ENCODE measurements around the gene TUBAL3.

DNA sequence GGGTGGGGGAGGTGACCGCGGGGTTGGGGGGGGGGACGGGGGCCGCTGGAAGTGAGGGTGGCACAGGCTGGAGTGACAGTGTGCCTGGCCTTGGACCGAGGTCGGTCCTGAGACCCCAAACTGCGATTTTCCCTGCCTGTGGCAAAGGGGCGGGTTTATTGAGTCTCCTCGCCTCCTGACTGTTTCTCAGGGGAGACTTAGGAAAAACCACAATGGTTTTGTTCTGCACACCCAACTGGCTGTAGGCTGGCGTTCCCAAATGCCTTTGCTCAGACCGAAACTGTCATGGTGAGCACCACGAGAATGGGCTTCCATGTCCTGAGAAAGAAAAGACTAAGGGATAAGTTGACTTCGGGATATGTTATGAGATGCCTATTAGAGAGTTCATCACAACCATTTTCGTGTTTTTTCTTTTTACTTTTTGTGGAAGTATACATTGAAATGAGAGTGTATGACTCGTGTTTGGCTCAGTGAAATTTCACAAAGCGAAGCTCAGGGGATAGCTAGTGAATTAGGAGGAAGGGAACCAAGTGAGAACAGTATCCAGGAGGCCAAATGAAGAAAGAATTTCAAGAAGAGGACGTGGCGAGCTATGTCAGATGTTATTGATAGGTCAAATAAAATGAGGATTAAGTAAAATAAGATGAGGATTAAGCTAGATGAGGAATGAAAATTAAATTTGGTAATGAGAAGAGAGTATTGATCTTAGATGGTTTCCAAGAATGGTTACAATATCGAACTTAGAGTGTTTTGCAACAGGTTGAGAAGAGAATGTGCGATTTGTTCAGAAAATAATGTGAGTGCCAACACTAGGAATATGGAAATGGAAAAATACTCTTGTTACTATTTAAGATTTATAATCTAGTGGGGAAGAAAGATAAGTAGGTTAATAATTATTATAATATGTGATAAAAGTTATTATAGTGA lies 8.6 kb upstream of the TUBAL3 start:
- TF ChIP-seq POLR2AphosphoS5 (IDR thresholded peaks at IDR 0.05; ENCODE audit: insufficient read depth, low read depth, low read length): no peak
- TF ChIP-seq, protein P1, sequence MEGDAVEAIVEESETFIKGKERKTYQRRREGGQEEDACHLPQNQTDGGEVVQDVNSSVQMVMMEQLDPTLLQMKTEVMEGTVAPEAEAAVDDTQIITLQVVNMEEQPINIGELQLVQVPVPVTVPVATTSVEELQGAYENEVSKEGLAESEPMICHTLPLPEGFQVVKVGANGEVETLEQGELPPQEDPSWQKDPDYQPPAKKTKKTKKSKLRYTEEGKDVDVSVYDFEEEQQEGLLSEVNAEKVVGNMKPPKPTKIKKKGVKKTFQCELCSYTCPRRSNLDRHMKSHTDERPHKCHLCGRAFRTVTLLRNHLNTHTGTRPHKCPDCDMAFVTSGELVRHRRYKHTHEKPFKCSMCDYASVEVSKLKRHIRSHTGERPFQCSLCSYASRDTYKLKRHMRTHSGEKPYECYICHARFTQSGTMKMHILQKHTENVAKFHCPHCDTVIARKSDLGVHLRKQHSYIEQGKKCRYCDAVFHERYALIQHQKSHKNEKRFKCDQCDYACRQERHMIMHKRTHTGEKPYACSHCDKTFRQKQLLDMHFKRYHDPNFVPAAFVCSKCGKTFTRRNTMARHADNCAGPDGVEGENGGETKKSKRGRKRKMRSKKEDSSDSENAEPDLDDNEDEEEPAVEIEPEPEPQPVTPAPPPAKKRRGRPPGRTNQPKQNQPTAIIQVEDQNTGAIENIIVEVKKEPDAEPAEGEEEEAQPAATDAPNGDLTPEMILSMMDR (IDR thresholded peaks at IDR 0.05; ENCODE audit: extremely low read depth in 1 of 2, insufficient read depth in 1 of 2, low read depth in 1 of 2, low read length in 2 of 2): no peak
- TF ChIP-seq FOS (IDR thresholded peaks at IDR 0.05; ENCODE audit: borderline replicate concordance, insufficient read depth, low read length): no peak

Measured in endothelial cell of umbilical vein (primary cell).